Measurements from ENCODE around the gene RMND1. TPM values are rescaled to one million over a fixed set of nuclear protein-coding genes. Genes with fewer than 3 reads are reported as not detected.
"Not testable (repeated sequence)": the region's sequence is repeated elsewhere in the genome, so short reads cannot be mapped to it uniquely, and the experiment has no call there.

Gene RMND1
- total RNA-seq, 1 experiment from 2014 or later, result 19.8 TPM

DNA sequence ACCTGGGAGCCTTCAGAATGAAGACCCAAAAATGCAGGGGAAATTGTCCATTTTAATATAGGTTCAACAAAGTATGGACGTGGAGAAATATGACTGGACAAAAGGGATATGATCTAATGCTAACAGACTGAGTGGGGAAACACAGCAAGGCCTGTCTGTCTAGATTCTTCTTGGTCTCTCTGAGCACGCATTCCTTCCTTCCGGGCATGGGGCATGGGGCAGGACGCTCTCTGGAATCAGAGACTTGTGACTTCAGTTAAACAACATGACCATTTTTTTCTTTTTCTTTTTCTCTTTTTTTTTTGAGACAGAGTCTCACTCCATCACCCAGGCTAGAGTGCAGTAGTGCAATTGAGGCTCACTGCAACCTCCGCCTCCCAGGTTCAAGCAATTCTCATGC lies 92.4 kb downstream of the RMND1 start:
- no peak for DNase-seq (ENCODE audit: low spot score)
- in situ Hi-C loops (cut with HindIII; ENCODE audit: low sequenced_read_pairs), result no loop called here

DNA sequence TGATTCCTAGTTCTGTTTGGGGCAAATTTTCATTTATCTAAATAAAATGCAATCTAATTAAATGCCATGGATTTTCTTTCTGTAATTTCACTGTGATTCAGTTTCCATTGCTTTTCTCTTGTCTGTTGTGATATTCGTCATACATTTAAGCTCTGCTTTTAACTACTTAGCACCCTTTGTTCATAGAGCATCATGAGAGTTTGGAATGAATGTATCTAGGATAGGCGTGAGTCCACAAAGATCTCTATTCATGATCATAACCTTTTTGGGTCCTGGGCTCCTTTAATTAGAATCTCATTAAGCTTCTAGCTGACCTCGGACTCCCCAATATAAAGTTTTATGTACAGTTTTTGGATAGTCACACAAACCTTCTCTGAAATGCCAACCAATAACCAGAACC lies 93.5 kb downstream of the RMND1 start:
- in situ Hi-C loops (cut with HindIII; ENCODE audit: low sequenced_read_pairs), result no loop called here
- DNase-seq (ENCODE audit: low spot score), result no peak

GRCh38 chr6:151357758-151358436 lies 94.0 kb downstream of the RMND1 start:
- DNase-seq (ENCODE audit: low spot score), result no peak
- in situ Hi-C loops (cut with HindIII; ENCODE audit: low sequenced_read_pairs), result no loop called here

DNA sequence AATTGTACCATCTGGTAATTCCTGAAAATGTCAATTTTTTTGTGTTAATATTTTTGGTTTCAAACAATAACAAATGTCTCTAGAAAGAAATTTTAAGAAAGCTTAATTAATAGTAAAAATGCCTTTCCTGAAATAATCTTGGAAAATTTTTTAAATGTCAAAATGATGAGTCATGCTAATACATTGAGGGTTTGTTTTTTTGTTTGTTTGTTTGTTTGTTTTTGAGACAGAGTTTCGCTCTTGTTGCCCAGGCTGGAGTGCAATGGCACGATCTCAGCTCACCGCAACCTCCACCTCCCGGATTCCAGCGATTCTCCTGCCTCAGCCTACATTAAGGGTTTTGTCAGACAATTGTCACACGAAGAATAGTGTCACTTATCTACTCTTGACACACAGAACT lies 94.9 kb downstream of the RMND1 start:
- DNase-seq (ENCODE audit: low spot score); in situ Hi-C loops (cut with HindIII; ENCODE audit: low sequenced_read_pairs): not testable (repeated sequence)

Other genes starting within 250 kb of the RMND1 start
- 13.0 and 15.4 TPM in 2 replicates for gene AKAP12, start 212.2 kb downstream of the RMND1 start, total RNA-seq (2014; rRNA removed; shearing (Covaris generic))
- gene ZBTB2, start 60.6 kb downstream of the RMND1 start, total RNA-seq (2014; rRNA removed; shearing (Covaris generic)), result 18.7 and 23.6 TPM in 2 replicates
- not detected in 2 replicates for gene CCDC170, start 41.9 kb upstream of the RMND1 start, total RNA-seq (2014; rRNA removed; shearing (Covaris generic))

Data from G401 (cell line).